Globus pallidus (tissue), 1 donor: ENCODE measurements around the gene THADA.
"Not testable (repeated sequence)": the region's sequence is repeated elsewhere in the genome, so short reads cannot be mapped to it uniquely, and the experiment has no call there.

ENCODE experiments used
- DNase-seq: peaks from one replicate; pipeline ENCODE4 v3.0.0-alpha.2; 2015; ENCODE audit warnings: low spot score

THADA gene

DNA sequence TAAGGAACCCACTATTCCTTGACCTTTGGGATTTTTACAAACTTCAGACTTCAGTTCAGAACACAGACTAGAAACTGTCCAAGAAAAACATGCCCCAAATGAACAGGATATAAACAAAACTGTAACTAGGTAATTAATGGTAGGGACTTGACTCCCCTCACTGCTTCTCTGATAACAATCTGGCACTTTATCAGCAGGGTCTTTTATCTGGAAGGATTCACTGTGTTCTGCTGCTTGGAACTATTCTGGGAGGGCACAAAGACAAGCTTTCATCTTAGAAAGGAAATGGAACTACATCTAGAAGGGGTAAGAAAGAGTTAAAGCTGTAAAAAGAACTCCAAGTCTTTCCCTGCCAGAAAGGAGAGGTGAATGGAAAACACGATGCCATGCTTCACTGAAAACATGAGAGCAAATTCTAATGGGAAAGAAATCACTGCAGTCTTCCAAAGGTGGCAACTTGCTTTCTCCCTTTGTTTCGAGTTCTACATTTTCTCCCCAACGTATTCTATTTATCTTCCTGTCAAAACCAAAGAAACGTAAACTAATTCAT, 181.2 kb downstream of the THADA start:
- DNase-seq: no peak

DNA sequence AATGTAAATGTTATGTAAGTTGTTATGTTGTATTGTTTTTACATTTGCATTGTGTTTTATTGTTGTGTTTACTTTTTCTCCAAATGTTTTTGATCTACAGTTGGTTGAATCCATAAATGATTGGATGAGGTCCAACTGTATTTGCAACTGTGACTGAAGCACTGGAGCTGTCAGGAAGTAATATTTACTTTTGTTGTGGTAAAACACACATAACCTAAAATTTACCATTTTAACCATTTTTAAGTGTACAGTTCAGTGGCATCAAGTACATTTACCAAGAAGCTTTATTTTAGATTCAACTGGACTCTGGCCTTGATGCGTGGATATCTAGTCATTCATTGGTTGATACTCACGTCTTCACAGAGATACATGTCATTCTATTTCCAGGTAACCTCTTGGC, 181.8 kb downstream of the THADA start:
- no peak for DNase-seq

DNA sequence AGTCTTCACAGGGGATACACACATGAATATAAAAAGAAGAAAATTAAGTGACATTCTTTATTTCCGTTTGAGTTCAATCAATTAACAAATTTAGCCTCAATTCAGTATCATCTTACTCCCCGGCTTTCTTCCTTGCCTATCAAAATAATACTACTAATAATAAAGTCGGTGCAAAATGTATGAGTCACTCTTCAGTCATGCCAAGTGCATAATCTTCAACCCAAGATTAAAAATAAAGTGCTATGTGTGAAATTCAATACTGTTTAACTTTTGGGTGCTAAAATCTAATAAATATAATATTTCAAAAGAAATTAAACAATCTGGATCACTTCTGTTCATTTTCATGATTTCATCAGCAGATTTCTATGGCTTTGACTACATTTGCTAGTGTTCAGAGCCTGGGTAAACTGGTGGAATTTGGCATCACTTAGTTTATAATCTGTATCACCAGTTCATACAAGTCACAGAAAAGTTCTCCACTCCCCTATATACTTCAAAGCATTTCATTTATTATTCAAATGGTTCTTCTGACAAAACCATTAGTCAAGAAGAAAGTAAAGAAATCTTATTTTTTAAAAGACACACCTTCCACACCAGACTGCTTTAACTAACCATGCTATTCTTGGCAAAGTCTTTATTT, 183.6 kb downstream of the THADA start:
- DNase-seq: no peak

DNA sequence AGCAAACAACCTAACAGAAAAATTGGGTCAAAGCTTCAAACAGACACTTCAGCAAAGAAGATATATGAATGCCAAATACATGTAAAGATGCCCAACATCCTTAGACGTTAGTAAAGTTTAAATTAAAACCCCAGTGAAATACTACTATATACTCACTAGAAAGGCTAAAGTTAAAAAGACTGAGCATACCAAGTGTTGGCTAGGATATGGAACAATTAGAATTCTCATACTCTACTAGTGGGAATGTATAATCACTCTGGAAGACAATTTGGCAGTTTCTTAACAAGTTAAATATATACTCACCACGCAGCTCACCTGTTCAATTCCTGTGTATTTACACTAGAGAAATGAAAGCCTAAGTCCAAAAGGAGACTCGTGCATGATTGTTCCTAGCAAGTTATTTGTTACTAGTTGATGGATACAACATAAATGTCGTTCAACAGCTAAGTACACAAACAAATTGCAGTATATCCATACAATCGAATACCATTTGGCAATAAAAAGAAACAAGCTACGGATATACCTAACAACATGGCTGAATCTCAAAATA, 185.7 kb downstream of the THADA start:
- no peak for DNase-seq

DNA sequence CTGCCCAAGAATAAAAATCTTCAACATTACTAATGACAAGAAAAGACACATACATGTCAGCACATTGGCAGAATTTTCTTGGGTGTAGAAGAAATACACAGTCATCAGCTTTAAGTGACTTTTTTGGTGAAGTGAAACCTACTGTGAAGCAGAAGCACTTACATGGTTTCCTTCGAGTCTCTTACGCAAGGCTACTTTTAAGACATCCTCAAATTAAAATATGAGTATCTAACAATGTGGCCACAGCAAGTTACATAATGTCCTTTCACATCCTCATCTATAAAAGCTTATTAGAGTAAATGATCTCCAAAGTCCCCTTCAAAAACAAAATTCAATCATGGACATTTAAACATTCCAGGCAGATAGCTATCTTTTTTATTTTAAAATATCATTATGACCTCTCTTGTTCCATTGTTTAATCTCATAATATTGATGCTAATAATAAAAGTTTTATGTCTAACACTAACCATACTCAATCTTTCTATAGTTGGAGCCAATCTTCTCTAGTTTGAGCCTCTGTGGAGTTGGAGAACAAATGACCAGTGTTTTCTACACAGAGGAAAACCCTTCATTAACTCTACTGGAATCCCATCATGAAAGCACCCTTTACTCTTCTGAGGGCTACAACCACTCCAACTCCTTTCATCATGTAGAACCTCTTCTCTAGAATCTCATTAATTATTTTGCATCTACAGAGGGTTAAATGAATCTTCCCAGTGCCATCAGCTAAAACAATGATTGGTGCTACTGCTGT, 187.3 kb downstream of the THADA start:
- DNase-seq: peak; percentile 54

DNA sequence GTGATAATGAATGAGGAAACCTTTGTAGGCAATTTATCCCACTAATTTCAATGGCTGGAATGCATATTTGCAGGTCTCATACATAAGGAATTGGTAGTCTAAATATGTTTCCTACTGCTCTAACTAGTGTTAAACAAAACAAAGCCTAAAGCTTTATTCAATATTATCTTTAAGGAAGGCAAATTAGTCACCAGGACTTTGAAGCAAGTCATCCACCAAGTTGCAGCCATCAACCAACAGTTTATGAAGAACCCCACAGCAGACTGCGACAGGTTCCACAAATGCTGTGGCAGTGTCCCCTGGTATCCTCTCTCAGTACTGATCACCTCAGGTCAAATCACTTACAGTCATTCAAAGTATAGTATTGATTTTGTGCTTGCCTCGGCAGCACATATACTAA, 187.9 kb downstream of the THADA start:
- DNase-seq: no peak

DNA sequence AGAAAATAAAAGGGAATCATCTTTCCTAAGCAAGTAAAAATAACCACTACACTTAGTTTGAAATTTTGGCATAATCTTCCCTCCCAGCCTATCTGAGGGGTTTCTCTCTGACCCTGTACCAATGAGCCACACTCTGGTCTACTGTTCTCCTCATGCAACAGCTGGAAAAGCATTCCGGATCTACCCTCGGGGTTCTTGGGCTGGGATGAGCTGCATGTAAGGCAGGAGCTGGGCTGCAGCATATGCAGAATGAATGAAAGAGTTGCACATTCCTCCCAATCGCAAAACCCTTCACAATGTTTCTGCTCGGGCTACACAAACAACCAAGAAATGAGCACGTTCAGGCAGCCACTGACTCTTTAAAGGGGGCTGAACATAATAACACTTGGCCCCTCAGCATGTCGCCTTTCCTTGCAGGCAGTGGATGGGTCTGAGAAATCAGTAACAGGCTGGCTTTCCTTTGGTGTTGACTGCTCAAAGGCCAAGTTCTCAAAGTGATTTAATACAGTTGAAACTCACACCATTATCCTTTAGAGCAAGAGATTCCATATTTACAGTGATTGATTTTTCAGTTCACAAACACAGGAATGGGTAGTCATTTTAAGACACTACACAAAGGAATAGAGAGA, 189.1 kb downstream of the THADA start:
- DNase-seq: no peak

DNA sequence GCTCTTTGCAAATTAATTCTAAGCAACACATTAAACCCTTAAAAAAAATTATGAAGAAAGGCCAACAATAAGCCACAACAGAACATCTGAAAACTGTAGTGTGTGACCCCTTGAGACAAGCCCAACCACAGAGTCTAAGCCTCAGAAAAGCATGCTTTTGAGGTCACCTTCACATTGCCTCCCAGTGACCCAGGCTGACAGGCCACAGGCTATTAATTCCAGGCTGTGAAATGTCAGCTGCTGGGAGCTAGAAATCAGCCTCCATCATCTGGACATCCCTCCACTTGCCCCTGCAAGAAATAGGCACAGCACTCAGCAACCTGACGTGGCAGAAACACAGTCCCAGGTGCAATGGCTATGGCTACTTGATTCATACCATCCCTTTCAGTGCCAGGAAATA, 190.0 kb downstream of the THADA start:
- DNase-seq: no peak

DNA sequence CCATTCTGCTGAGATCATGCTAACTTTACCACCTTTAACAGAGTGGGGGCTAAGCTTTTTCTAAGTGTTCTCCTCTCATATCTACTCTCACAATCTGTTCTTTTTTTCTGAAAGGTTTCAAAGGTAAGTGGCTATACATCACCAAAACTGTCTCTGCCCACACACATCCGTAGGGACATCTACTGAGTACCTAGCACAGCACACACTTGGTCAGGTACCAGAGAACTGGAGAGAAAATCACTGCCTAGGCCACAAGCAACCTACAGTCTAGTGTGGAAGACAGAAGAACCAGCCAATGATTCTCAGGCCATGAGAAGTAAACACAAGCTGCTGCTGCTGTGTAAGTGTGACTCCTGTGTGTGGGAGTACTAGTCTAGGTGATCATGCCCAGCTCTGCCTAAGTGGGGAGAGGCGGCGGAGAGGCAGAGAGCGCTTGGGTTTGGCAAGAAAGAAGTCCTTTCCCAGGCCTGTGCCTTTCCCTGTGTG, 193.3 kb downstream of the THADA start:
- DNase-seq: no peak

DNA sequence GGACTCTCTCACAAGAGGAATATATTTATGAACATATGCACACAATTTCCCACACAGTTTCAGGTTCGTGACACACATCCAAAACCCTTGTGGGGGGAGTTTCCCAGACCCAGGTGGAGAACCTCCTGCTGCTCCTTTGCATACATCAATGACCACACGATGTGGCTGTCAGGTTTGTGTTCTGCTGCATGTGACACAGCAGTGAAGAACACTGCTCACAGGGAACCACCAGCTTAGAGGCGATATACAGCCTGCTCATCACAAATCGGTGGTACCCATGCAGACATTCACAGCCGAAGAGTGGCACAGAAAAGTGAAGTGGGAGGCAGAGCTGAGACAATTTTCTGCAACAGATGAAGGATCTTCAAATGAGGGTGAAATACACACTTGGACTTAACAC, 193.8 kb downstream of the THADA start:
- DNase-seq: no peak

DNA sequence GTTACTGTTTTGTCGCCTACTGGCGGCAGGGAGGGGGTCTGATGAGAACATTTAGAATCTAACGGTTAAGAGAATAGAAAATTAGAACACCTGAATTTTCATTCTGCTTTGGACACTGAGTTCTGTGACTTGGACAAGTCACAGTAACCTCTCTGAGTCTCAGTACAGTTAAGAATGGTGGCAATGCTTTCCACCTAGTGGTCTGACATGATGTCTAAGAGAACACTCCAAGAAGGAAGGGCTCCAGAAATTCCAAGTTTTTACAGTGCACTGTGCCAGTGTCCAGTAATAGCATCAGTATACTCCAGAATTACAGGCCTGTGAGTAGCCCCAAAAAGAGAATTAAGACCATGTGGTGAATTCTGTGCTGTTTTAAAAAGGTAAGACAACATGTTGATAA, 195.3 kb downstream of the THADA start:
- no peak for DNase-seq

DNA sequence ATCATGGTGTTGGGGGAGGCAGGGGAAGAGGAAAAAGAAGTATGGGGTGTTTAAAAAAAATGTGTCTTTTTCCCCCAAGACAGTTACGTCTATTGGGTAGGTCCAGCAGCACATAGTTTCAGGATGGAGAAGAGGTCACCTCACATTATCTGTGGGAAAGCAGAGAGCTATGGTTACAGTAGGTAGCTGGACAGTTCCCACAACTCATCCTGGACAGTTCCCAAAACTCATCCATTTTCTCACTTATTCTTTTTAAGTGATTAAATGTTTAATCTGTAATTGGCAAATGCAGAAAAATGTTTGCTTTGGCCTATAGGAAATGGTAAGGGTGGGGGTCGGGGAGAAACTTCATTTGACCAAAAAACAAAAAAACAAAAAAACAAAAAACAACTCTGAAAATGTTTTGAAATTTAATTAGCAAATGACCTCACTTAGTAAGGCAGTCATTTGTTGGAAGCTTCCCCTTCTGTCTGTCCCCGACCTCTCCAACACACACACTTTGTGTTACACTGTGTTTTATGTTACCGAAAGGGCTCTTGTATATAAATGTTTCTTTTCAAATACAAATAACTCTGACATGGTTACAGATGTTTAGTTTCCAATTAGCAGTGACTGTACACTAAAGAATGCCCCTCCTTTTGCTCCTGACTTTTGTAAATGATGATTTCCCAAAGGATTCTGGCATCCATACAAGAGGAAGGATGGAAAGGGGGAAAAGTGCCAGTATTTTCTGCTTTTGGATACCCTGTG, 196.1 kb downstream of the THADA start:
- no peak for DNase-seq

DNA sequence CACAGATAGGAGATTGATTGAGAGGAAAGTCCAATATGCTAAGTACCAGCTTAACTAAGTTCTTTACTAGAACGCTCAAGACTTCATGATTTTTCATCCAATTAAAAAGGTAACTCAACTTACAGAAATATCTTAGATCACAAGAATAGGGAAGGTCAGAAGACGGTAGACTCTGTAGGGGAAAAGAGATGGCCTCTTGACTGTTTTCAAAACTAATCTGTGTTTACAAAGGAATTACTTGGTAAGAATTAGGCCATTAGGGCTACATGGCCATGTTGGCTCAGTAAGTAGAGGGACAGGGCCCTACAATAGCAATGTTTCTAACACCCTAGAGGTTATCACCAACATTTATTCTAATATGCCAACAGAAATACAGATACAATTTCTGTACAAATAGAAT, 196.7 kb downstream of the THADA start:
- no peak for DNase-seq

DNA sequence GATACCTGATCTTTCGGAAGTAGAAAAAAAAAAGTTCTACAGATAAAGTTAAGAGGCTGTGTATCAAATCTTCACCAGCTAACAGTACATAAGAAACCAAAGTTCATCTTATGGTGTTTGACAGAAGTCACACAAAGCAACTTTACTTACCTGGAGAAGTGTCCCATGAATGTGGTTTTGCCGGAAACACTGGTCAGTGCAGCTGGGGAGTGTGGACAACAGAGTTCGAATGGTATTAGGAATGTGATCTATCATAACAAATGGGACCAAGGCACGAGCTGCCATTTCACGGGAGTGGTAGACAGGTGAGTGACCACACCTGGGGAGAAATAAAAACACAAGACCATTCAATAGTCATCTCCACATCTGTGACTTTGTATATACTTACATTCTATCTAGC, 198.0 kb downstream of the THADA start:
- DNase-seq: no peak

DNA sequence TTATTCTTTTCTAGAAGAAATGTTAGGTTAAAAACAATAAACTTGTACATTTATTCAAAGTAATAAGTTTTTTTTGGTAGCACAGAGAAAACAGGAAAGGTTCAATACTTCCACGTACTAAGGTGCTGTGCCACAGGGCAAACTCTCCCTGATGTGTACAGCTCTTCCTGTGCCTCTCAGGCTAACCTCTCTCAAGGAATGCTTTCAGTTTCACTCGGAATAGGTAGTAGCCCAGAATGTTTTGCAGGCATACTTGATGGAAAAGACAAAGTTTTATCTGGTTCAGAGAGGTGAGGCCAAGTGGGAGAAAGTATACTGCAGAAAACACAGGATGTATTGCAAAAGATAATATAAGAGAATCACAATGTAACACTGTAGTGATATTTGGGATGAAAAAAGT, 198.4 kb downstream of the THADA start:
- DNase-seq: no peak

DNA sequence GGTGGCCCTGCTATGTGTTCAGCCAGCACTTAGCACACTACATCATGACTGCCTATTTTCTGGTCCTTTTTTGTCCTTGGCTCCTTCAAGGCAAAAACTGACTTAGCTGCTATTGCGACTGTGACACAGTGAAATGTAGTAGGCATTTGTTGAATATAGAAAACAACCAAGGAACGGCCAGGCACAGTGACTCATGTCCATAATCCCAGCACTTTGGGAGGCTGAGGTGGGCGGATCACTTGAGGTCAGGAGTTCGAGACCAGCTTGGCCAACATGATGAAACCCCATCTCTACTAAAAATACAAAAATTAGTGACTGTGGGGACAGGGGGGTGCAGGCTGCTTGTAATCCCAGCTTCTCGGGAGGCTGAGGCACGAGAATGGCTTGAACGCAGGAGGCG, 199.5 kb downstream of the THADA start:
- not testable (repeated sequence) for DNase-seq

DNA sequence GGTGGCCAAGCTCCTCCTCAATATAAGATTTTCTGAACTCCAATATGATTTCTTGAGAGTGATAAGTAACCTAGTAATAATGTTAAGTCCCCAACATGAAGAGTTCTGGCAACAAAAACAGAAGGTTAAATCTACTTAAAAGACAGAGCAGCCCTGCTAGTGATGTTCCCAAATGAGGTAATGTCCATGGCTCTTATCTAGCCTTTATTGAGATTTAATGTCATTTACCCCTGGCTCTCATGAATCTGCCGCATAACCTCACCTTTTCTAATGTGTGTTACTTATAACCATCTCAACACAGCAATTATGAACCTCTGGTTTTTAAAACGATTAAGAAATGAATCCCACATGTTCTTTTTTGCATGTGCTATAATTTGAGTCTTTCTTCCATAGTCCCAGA, 201.9 kb downstream of the THADA start:
- no peak for DNase-seq

DNA sequence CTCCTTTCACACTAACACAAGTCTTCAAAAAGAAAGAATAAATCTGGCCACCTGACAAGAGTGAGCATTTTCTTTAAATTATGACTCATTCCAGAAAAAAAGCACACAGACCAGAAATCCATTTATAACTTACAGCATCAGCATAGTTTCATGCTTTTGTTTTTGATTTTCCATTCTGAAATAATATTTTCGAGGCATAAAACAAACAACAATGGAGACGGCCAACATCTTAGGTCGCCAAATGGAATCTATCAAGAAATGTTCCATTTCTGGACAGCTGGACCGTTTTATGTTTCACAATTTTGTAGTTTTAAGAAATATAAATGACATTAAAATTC, 204.0 kb downstream of the THADA start:
- no peak for DNase-seq

DNA sequence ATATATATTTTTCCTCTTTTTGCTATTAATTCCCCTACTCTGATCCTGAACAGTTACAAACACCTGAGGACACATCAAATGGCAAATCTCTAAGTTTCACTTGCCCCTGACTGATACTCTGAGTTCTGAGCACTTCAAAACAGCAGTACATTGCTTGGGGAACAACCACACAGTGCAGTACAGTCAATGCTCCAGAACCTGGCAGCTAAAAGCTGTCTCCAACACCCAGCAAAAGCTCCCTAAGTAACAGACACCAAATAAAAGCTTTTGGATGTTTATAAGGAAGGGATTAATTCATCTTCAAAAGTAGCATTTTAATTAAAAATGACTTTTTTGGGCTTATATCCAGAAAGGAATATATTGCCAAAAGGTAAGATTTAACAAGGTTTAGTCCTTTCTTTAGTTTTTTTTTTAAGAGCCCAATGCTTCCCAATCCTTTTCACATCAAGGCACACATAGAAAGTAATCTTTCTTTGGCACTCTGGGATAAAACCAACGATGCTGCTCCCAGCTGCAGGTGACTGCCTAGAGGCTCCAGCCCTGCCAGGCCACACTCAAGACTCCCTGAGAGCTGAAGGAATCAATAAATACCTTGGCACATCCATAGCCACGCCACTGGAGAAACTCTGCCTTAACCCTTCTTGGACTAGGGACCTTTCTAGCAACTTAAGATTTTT, 204.5 kb downstream of the THADA start:
- no peak for DNase-seq

DNA sequence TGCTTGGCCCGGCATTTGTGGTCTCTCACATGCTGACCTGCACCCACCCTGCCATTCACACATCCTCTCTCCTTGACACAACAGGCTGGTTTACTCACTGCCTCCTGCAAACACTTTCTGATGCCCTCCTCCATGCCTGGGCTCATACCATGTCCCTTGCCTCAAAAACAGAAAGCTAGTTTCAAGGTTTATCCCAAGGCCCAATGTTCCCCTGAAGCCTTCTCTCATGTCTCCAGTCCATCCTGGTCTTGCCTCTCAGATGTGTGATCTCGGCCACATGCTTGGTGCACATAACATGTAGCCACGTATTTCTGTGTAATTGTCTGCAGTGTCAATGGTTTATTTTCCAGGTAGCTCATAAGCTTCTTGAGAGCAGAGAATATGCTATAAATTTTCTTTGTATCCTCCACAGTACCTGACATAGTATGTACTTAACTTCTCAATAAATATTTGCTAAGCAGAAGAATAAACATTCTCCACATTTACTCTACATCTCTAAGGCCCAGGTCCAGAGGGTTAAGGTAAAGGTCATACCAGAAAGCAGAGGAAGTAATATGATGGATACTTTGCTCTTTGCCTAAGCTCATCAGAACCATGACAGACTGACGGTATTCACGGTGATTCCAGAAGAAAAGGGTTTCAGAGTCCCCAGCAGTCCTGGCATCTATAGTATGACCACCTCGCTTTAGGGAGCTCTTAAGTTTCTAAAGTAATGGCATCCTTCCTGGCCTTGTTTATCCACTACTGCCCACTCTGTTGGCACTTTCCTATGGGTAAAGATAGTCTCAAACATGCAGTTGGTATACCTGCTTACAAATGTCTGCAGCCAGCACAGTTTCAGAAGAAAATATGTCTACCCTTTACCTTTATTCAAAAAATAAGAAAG, 206.0 kb downstream of the THADA start:
- DNase-seq: no peak

DNA sequence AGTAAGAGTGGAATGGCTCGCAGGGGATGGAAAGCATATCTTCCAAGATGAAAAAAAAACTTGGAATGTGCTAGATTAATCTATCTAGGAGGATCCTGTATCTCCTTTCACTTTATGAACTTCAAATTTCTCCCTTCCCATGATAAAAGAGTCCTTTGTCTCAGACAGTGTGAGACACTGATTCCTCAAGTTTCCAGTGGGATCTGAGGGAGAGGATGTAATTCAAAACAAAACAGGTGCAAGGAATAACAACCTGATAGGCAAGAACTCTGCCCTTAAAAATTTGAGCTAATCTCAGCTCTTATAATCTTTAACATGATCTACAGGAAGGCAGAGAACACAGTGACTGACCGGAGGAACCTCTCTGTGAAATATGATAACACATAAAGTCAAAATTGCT, 207.5 kb downstream of the THADA start:
- no peak for DNase-seq
